Fibroblast of the aortic adventitia (primary cell): ENCODE results near the gene HTR4. TPM values are rescaled to one million over a fixed set of nuclear protein-coding genes. Genes with fewer than 3 reads are reported as not detected.

Experiments used
- DNase-seq: peaks from one replicate; pipeline ENCODE4 v3.0.0-alpha.2; 2010; ENCODE audit warnings: low read depth
- H3K4me3 ChIP-seq: 2 replicates; pipeline ENCODE4 v1.5.1; 2011; ENCODE audit warnings: low read depth, mild to moderate bottlenecking, control low read depth, low read length, moderate library complexity
- CTCF ChIP-seq: IDR thresholded peaks from 2 replicates; pipeline ENCODE4 v1.5.1; 2011; ENCODE audit warnings: mild to moderate bottlenecking, low read length, control low read depth, inconsistent platforms; ENCODE audit not compliant: insufficient read depth
- total RNA-seq: library from RNA; depleted of rRNA; stranded (reverse); fragments of >200 nt; gene quantifications from 2 replicates; pipeline ENCODE4 v1.2.3, GENCODE V29; 2012; ENCODE audit warnings: low replicate concordance

The HTR4 gene
- total RNA-seq, 1 donor, result 0.18 TPM

- peak; percentile 53 for DNase-seq
- no peak overlapping the region for H3K4me3 ChIP-seq
- TF ChIP-seq CTCF, result no peak
Observed at GRCh38 chr5:148615644-148616275, 38.6 kb downstream of the HTR4 start.

GRCh38 chr5:148607406-148607805, 46.9 kb downstream of the HTR4 start:
- H3K4me3 ChIP-seq, result no peak overlapping the region
- no peak for DNase-seq
- TF ChIP-seq CTCF, result no peak

- TF ChIP-seq CTCF, result no peak
- H3K4me3 ChIP-seq, result no peak overlapping the region
- DNase-seq, result no peak
Observed at GRCh38 chr5:148606296-148606695, 48.0 kb downstream of the HTR4 start.

- TF ChIP-seq CTCF, result no peak
- DNase-seq, result no peak
- no peak overlapping the region for H3K4me3 ChIP-seq
Observed at GRCh38 chr5:148599187-148599586, 55.1 kb downstream of the HTR4 start.

GRCh38 chr5:148595697-148596096, 58.6 kb downstream of the HTR4 start:
- DNase-seq, result no peak
- no peak overlapping the region for H3K4me3 ChIP-seq
- TF ChIP-seq CTCF, result no peak

GRCh38 chr5:148586796-148587195, 67.5 kb downstream of the HTR4 start:
- TF ChIP-seq CTCF, result no peak
- no peak for DNase-seq
- H3K4me3 ChIP-seq, result no peak overlapping the region

GRCh38 chr5:148585988-148586387, 68.3 kb downstream of the HTR4 start:
- no peak overlapping the region for H3K4me3 ChIP-seq
- peak; percentile 2 for DNase-seq
- TF ChIP-seq CTCF, result peak; percentile 22
